ENCODE results near the gene IFNA8. TPM values are rescaled to one million over a fixed set of nuclear protein-coding genes. Genes with fewer than 3 reads are reported as not detected.
"Not testable (repeated sequence)": the region's sequence is repeated elsewhere in the genome, so short reads cannot be mapped to it uniquely, and the experiment has no call there.

The IFNA8 gene
- total RNA-seq, 1 donor from 2014 or later, result not detected

DNA sequence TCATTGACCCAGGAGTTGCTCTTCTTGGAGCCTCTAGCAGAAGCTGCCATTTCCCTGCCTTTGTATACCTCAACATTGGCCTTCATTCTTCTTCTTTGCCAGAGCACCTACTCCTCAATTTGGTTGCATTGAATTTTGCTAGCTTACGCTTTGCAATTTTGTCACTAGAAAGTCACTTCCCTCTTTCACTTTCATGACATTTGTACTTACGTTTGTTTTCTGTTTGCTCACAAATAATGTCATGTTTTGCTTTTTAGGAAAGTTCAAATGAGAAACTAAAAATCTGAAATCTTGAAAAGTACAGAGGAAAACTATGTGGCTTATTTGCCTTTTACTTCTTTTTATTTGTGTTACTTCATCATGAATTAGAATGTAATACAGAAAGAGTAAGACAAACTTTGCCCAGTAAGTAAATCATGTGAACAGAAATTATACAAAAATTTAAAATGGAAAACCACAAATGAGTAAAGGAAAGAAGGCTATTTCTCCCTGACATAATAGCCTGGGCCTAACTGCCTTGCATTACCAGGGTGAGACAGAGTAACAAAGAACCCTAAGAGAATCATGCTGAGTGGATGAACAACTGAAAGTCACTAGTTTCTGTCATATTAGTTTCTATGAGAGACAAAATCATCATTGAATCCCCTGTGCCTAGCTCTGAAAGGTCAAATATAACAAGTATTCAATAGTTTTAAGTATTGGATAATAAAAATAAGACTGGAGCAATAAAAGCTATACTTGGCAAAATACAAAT is 23.9 kb downstream of the IFNA8 start:
- Mint-ChIP-seq H3K36me3 (ENCODE audit: unreplicated experiment) (no peaks in the 10 kb centered on the region), H3K9me3 (ENCODE audit: unreplicated experiment) (no peaks in the 10 kb centered on the region), H3K27me3 (ENCODE audit: unreplicated experiment) (peaks cover 76% of the 10 kb centered on the region), H3K27ac (ENCODE audit: unreplicated experiment) (no peak overlapping the region), H3K4me1 (ENCODE audit: unreplicated experiment) (no peaks in the 10 kb centered on the region), H3K4me3 (ENCODE audit: unreplicated experiment) (no peak overlapping the region)
- no peak for TF ChIP-seq CTCF (IDR thresholded peaks at IDR 0.05)
- no peak for DNase-seq (ENCODE audit: extremely low spot score, unreplicated experiment)

DNA sequence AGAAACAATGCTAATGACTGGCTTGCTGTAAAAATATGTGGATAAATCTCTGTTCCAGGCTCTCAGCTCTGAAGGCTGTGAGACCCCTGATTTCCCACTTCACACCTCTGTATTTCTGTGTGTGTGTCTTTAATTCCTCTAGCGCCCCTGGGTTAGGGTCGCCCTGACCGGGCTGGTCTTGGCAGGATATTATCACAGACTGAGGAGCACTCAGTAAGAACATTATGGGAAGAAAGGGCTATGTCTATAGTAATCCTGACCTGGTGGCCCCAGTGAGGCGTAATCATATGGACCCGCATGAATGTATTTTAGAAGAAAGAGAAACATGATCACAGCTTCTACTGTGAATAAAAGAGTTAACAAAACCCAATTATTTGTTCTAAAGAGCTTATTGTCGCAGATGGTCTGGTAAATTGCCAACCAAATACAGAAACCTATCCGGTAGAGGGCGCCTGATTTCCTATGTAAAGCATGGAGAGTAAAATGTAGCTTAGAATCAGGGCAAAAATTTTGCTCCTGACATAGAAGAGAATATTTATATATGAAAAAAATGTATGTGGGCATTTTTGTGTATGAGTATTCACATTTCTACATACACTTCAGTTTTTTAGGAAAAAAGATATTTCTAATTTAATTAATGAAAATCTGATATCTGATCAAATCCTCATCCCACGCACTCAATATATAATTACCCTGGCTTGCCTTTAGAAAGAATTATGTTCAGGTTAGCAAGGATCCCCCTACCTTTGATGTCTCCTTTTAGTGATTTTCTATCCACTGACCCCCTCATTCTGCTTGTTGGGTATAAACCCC is 25.5 kb downstream of the IFNA8 start:
- no peak for DNase-seq (ENCODE audit: extremely low spot score, unreplicated experiment)
- peaks cover 65% of the 10 kb centered on the region for H3K27me3 Mint-ChIP-seq (ENCODE audit: unreplicated experiment)

GRCh38 chr9:21435015-21435383 is 26.1 kb downstream of the IFNA8 start:
- peaks cover 59% of the 10 kb centered on the region for H3K27me3 Mint-ChIP-seq (ENCODE audit: unreplicated experiment)
- H3K4me3 Mint-ChIP-seq (ENCODE audit: unreplicated experiment); H3K36me3 Mint-ChIP-seq (ENCODE audit: unreplicated experiment); H3K4me1 Mint-ChIP-seq (ENCODE audit: unreplicated experiment); H3K9me3 Mint-ChIP-seq (ENCODE audit: unreplicated experiment); H3K27ac Mint-ChIP-seq (ENCODE audit: unreplicated experiment); DNase-seq (ENCODE audit: extremely low spot score, unreplicated experiment): not testable (repeated sequence)

More for the DNA sequence above, 25.5 kb downstream of the IFNA8 start:
- H3K4me3 Mint-ChIP-seq (ENCODE audit: unreplicated experiment), result no peak overlapping the region
- H3K9me3 Mint-ChIP-seq (ENCODE audit: unreplicated experiment), result no peaks in the 10 kb centered on the region
- H3K27ac Mint-ChIP-seq (ENCODE audit: unreplicated experiment), result no peak overlapping the region
- H3K4me1 Mint-ChIP-seq (ENCODE audit: unreplicated experiment), result no peaks in the 10 kb centered on the region
- TF ChIP-seq CTCF (IDR thresholded peaks at IDR 0.05), result peak; percentile 61
- no peaks in the 10 kb centered on the region for H3K36me3 Mint-ChIP-seq (ENCODE audit: unreplicated experiment)

GRCh38 chr9:21440139-21440538 is 31.2 kb downstream of the IFNA8 start, which contains the start of gene IFNA1:
TSS of gene IFNA1 (plus strand) at chr9:21440439. CDS start at chr9:21440508, 69 bp downstream.
- Mint-ChIP-seq H3K27me3 (ENCODE audit: unreplicated experiment) (peaks cover 49% of the 10 kb centered on the region), H3K9me3 (ENCODE audit: unreplicated experiment) (no peaks in the 10 kb centered on the region), H3K27ac (ENCODE audit: unreplicated experiment) (no peak within 1 kb of the TSS), H3K4me1 (ENCODE audit: unreplicated experiment) (no peaks in the 10 kb centered on the region), H3K4me3 (ENCODE audit: unreplicated experiment) (no peak within 1 kb of the TSS), H3K36me3 (ENCODE audit: unreplicated experiment) (no peaks in the 10 kb centered on the region)
- DNase-seq (ENCODE audit: extremely low spot score, unreplicated experiment), result no peak
- TF ChIP-seq CTCF (IDR thresholded peaks at IDR 0.05), result no peak

- no peaks in the 10 kb centered on the region for H3K4me1 Mint-ChIP-seq (ENCODE audit: unreplicated experiment)
- H3K27ac Mint-ChIP-seq (ENCODE audit: unreplicated experiment), result no peak overlapping the region
- DNase-seq (ENCODE audit: extremely low spot score, unreplicated experiment), result no peak
- TF ChIP-seq CTCF (IDR thresholded peaks at IDR 0.05), result no peak
- no peak overlapping the region for H3K4me3 Mint-ChIP-seq (ENCODE audit: unreplicated experiment)
- H3K9me3 Mint-ChIP-seq (ENCODE audit: unreplicated experiment), result no peaks in the 10 kb centered on the region
- H3K36me3 Mint-ChIP-seq (ENCODE audit: unreplicated experiment), result no peaks in the 10 kb centered on the region
- H3K27me3 Mint-ChIP-seq (ENCODE audit: unreplicated experiment), result peaks cover 26% of the 10 kb centered on the region
Measured at GRCh38 chr9:21443849-21444625, 35.1 kb downstream of the IFNA8 start.

- H3K27ac Mint-ChIP-seq (ENCODE audit: unreplicated experiment); H3K36me3 Mint-ChIP-seq (ENCODE audit: unreplicated experiment); H3K4me1 Mint-ChIP-seq (ENCODE audit: unreplicated experiment); H3K4me3 Mint-ChIP-seq (ENCODE audit: unreplicated experiment); DNase-seq (ENCODE audit: extremely low spot score, unreplicated experiment); H3K9me3 Mint-ChIP-seq (ENCODE audit: unreplicated experiment): not testable (repeated sequence)
- H3K27me3 Mint-ChIP-seq (ENCODE audit: unreplicated experiment), result peaks cover 20% of the 10 kb centered on the region
Measured at GRCh38 chr9:21449312-21449711, 40.4 kb downstream of the IFNA8 start.
